Measurements from ENCODE around the gene FABP2. TPM values are rescaled to one million over a fixed set of nuclear protein-coding genes. Genes with fewer than 3 reads are reported as not detected.
A peak's percentile ranks its signal among the peaks of the same experiment; 100 is the strongest.

FABP2 gene
- total RNA-seq, 4 donors from 2014 or later, result 112 to 528 (median 268) TPM

GRCh38 chr4:119297795-119298194 is 24.1 kb downstream of the FABP2 start:
- peaks cover 0 to 21% (median 2%) of the 10 kb centered on the region in 4 donors for H3K4me1 ChIP-seq
- no peak for DNase-seq
- TF ChIP-seq CTCF (IDR thresholded peaks at IDR 0.05) (no peak), POLR2A (IDR thresholded peaks at IDR 0.05) (no peak)
- peaks cover 0 to 31% (median 0%) of the 10 kb centered on the region in 3 donors for H3K36me3 ChIP-seq
- H3K9me3 ChIP-seq, result no peaks in the 10 kb centered on the region
- H3K27ac ChIP-seq, result no peak overlapping the region
- no peaks in the 10 kb centered on the region for H3K27me3 ChIP-seq
- H3K4me3 ChIP-seq, result peak overlapping the region in 1 of 4 donors; percentile 88

GRCh38 chr4:119296356-119296755 is 25.6 kb downstream of the FABP2 start:
- Histone ChIP-seq H3K27me3 (no peaks in the 10 kb centered on the region), H3K36me3 (peaks cover 0 to 43% (median 0%) of the 10 kb centered on the region in 3 donors), H3K27ac (no peak overlapping the region), H3K4me1 (peaks cover 0 to 21% (median 2%) of the 10 kb centered on the region in 4 donors), H3K4me3 (no peak overlapping the region), H3K9me3 (no peaks in the 10 kb centered on the region)
- TF ChIP-seq CTCF (IDR thresholded peaks at IDR 0.05) (no peak), POLR2A (IDR thresholded peaks at IDR 0.05) (no peak)
- no peak for DNase-seq

GRCh38 chr4:119290598-119290997 is 31.3 kb downstream of the FABP2 start:
- TF ChIP-seq POLR2A (IDR thresholded peaks at IDR 0.05) (no peak), CTCF (IDR thresholded peaks at IDR 0.05) (no peak)
- H3K36me3 ChIP-seq, result peaks cover 0 to 23% (median 0%) of the 10 kb centered on the region in 3 donors
- no peaks in the 10 kb centered on the region for H3K27me3 ChIP-seq
- H3K4me3 ChIP-seq, result no peak overlapping the region
- no peak for DNase-seq
- H3K9me3 ChIP-seq, result no peaks in the 10 kb centered on the region
- no peaks in the 10 kb centered on the region for H3K4me1 ChIP-seq
- H3K27ac ChIP-seq, result no peak overlapping the region

GRCh38 chr4:119289313-119289712 is 32.6 kb downstream of the FABP2 start:
- no peaks in the 10 kb centered on the region for H3K9me3 ChIP-seq
- no peak overlapping the region for H3K4me3 ChIP-seq
- DNase-seq, result no peak
- TF ChIP-seq POLR2A (IDR thresholded peaks at IDR 0.05), result no peak
- no peak for TF ChIP-seq CTCF (IDR thresholded peaks at IDR 0.05)
- H3K36me3 ChIP-seq, result peaks cover 0 to 23% (median 0%) of the 10 kb centered on the region in 3 donors
- H3K27ac ChIP-seq, result no peak overlapping the region
- H3K27me3 ChIP-seq, result no peaks in the 10 kb centered on the region
- H3K4me1 ChIP-seq, result peaks cover 0 to 10% (median 0%) of the 10 kb centered on the region in 4 donors

- peak in 1 of 3 donors; percentile 49 for DNase-seq
- Histone ChIP-seq H3K27ac (no peak overlapping the region), H3K9me3 (no peaks in the 10 kb centered on the region), H3K36me3 (peaks cover 0 to under 1% (median 0%) of the 10 kb centered on the region in 3 donors), H3K4me1 (peaks cover 0 to 17% (median 0%) of the 10 kb centered on the region in 4 donors), H3K4me3 (no peak overlapping the region), H3K27me3 (no peaks in the 10 kb centered on the region)
- TF ChIP-seq POLR2A (IDR thresholded peaks at IDR 0.05) (no peak), CTCF (IDR thresholded peaks at IDR 0.05) (peak in 5 of 6 experiments; percentile 58 to 72 (median 69))
These were observed 35.4 kb downstream of the FABP2 start for GRCh38 chr4:119286377-119287002.
